HG03439 (cell line): ENCODE results near the gene SLC38A2.
A peak's percentile ranks its signal among the peaks of the same experiment; 100 is the strongest.
"Not testable (repeated sequence)": the region's sequence is repeated elsewhere in the genome, so short reads cannot be mapped to it uniquely, and the experiment has no call there.

Experiments
- ATAC-seq: cut with Tn5 transposase; IDR thresholded peaks from one replicate; pipeline ENCODE4 v1.9.1; 2021; ENCODE audit warnings: mild to moderate bottlenecking, moderate library complexity; ENCODE audit not compliant: unreplicated experiment

SLC38A2 gene

DNA sequence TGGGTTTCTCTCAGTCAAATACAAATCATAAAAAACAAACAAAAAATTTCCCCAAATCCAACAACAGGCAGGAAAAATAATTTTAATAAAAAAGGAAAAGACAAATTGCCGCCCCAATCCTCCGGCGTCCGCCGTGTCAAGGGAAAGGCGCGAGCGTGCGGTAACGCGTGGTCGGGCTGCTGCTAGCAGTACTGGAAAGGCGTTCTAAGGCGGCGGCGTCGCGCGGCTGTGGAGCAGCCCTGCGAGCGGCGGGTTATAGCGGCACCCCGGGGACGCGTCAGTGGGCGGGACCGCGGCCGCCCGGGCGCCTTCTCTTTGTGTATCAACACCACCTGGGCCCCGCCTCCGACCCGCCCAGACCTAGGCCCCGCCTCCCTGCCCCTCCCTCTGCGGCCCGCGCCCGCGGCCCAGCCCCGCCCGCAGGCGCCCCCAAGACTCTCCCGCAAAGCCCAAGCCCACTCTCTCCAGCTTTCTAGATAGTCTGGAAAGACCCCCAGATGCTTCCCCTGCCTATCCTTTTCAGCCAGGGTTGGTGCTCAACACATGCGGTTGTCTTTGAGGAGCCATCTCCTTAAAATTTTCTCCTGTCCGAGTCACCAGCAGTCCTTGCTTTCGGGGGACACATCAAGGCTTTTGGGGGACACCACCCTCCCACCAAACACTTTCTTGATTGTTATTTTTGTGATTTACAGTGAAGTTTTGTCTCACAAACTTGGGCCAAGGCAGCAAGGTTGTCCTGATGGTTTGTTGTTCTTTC lies at the start of gene SLC38A2:
Gene SLC38A2 (minus strand): TSS at position 230 of the 757 bp plus-strand sequence. CDS start 1,480 bp downstream, outside the sequence.
- peak; percentile 82 for ATAC-seq

DNA sequence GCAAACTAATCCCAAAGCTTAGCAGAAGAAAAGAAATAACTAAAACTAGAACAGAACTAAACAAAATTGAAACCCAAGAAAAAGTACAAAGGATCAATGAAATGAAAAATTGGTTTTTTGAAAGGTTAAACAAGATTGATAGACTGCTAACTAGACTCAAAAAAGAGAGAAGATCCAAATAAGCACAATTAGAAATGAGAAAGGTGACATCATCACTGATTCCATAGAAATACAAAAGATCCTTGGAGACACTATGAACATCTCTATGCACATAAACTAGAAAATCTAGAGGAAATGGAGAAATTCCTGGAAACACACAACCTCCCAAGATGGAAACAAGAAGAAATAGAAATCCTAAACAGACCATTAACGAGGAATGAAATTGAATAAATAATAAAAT lies 47.1 kb upstream of the SLC38A2 start:
- no peak for ATAC-seq

DNA sequence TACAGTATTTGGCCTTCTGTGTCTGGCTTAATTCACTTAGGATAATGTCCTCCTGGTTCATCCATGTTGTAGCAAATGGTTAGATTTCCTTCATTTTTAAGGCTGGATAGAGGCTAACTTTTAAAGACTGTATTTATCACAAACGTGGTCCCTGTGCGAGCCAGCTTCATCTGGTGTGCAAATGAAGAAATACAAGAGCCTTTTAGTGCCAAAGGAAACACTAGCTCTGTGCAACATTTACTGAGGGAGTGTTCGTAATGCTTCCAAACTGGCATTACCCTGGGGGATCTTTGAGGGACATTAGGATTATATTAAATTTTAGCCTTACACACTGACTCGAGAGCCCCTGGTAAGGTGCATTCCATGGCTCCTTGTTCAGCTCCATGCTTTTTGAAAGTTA lies 43.0 kb upstream of the SLC38A2 start:
- ATAC-seq, result no peak

DNA sequence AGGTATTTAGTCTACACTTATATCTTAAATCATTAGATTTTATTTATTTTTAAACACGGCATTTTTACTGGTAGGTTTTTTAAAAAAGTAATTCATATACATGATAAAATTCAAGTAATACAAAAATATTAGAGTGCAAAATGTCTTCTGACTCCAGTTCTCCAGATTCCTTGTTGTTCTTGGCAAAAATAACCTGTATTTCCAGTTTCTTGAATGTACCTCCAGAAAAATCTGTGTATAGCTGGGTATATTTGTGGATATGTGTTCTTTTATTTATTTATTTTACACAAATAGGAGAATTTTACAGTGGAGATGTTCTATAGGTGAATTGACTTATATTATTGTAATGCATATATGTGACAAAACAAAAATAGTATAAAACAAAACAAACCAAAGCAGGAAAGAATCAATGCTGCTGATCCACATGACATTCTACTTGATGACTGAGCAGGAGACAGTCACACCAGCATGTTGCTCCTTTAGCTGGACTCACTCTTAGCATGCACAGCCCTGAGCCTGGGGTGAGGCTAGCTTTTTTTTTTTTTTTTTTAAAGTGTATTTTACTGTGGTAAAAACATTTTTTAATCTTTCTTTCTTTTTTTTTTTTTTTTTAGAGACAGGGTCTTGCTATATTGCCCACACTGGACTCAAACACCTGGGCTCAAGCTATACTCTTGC lies 42.2 kb upstream of the SLC38A2 start:
- ATAC-seq, result no peak

DNA sequence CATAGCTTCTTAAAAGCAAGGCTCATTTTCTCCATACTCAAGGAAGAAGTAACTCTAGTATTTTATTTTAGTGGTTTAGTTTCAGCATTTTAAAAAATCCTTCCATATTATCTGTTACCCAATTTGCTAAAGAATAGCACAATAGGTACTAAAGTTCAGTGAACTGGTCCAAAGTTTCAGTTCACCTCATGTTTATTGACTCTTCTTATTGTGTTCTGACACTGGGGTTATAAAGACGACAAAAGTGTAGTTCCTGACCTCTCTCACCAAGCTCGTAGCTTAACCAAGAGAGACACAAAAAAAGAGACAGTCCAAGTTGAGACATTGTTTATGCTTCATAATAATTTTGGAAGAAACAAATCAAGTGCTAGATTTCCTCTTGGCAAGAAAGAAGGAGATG lies 40.8 kb upstream of the SLC38A2 start:
- no peak for ATAC-seq

DNA sequence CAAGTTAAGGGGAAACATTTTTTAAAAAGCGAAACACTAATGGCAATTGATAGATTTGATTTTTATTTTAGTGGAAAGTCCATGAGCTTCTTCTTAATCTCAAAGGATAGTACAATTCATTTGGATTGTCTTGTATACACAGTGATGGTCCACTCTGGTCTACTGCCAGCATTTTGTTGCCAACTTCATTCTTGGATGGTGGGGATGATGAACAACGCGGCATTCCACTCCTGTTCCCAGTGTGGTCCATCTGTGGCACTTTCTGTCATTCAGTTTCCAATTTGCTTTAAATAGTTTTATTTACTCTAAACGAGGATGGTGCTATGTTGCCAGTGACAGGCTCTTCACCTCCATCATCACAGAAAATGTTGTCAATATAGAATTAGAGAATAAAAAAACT lies 40.3 kb upstream of the SLC38A2 start:
- ATAC-seq, result no peak

DNA sequence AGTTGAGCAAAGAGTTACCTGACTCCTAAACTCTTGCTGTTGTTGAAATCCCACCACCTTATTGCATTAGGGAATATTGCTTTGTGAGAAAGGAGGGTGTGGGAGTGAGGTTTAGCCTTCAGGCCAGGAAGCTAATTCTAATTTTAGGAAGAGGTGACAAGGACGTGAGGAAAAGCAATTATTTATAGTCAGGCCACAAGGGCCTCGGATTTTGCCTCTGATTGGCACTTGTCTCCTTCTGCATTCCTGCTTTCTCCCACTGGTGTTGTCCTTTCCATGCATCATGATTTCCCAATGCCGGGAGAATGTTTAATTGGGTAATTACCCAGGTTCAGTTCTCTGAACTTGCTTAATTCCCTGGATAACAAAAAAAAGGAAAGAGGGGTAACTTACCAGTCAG lies 37.9 kb upstream of the SLC38A2 start:
- ATAC-seq, result no peak

DNA sequence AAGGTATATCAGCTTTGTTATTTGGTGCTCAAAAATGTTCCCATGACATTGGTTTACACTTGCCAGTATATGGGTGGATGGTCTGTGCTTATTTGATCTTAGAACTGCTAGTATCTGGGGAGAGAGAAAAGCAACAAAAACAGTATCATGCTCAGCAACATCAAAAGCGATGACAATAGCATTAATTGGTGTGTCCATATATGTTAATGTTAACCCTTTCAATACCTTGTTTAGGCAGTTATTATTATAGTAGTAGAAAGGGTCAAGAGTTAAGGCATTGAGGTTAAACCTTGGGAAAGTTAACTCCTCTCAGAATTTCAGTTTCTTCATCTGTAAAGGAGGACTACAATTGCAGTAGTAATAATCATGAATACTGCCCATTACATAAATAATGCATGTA lies 37.4 kb upstream of the SLC38A2 start:
- no peak for ATAC-seq

DNA sequence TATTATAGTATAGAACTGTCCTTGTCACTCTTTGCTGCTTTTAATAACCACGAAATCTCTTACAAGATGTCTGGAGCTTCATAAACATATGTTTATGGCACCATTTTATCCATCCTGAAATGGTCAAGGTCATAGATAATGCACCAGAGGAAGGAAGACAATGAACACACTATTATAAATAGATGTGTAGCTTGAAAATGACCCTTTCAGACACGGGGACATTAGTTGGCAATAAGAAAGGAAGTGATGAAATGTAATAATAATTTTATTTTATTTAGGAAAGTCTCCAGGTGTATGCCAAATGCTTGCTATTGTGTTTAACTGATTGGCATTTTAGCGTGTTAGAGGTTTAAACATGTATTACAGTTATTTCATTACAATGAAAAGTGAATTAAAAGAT lies 36.8 kb upstream of the SLC38A2 start:
- ATAC-seq, result no peak

DNA sequence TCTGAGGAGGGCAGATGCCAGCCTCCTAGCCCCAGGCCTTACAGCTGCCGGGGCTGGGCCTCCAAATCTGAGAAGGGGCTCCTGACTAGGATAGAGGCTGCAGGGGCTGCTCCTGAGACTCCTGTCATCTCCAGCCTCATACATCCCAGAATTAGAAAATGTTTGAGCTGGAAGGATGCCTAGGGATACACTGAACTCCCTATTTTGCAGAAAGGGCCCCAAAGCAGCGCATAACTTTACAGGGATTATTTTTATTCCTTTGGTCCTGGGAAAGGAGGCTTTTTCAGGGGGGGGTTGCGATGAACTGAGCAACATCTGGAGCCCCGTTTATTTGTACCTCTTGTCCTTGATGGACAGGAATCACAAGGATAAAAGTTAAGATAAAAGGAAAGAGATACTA lies 35.9 kb upstream of the SLC38A2 start:
- ATAC-seq, result no peak

DNA sequence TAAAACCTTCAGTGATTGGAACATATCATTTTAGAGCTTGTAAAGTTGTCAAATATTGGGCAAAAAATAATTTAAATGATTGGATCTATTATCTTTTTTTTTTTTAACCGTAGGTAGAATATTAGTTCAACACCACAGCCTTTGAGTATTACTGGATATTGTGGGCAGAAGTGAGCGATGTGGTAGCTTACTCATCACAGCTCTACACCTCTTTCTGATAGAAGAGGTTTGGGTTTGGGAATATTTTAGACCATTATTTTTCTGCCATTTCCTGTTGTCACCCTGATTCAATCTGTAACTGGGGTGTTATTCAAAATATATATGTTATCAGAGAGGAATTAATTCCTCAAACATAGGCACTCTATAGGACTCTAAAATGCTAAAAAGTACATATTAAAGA lies 34.8 kb upstream of the SLC38A2 start:
- no peak for ATAC-seq

DNA sequence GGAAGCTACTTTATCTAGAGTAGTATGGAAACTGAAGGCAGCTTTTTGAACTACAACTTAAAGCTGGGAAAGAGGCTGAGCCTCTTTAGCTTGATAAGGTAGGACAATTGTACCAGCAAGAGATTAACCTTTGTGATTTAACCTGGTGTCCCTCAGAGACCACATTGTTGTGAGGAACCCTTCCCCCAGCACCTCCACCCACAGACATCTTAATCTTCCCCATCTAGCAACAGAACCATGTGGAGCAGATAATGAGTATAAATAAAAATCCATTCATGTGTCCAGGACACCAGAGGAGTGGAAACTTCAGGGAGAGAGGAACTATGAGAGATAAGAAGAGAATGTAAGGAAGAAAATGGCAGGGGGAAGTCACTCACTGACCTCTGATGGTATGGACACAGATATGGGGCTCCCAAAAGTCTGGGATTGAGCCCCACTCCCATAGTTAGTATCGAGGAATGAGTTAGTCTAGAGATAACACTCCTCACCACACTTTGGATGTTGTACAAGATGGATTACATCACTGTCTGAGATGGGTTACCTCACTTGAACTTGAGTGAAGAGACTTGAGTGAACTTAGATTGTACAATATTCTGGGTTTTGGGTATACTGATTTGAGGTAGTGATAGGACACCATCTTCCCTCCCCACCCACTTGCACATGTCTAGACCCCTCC lies 33.9 kb upstream of the SLC38A2 start:
- ATAC-seq, result no peak

DNA sequence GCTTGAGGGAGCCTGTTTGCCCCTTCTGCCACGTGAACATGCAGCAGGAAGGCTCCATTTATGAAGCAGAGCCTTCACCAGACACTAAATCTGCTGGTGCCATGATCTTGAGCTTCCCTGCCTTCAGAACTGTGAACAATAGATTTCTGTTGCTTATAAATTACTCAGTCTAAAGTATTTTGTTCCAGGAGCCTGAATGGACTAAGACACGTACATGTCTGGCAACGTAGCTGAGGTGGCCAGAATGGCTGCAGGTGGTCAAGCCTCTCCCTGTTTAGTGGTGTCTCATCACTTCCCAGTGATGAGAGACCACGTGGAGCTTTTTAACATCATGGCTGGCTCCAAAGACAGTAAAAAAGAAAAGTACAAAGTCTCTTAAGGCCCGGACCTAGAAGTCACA lies 32.2 kb upstream of the SLC38A2 start:
- ATAC-seq, result no peak

DNA sequence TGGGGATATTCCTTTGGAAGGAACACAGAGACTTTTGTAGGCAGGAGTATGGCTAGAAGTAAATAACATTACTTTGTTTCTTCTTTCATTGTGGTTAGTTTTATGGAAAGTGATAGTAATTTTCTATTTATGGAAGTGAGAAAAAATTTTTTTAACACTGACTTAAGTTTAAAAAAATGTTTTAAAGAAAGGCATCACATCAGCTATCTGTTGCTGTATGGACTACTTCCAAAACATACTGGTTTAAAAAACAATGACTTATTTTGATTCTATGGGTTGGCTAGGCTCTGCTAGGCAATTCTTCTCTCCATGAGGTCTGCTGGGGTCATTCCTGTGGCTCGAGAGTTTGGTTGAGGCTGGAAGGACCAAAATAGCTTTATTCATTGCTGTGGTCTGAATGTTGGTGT lies 31.7 kb upstream of the SLC38A2 start:
- ATAC-seq, result no peak

DNA sequence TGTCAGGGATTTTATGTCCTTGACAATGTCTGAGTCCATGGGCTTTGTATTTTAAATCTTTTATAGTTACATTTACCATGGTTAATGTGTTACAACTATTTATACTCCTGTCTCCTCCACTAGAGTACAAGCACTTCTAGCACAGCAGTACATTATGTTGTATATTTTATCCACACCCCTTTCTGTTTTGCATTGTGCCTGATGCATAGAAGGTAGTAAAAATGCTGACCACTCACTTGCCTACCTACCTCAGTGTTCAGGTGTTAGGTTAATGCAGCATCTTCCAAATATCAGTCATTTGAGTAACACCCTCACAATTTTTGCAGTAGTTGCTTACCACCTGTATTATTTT lies 31.1 kb upstream of the SLC38A2 start:
- ATAC-seq, result no peak

DNA sequence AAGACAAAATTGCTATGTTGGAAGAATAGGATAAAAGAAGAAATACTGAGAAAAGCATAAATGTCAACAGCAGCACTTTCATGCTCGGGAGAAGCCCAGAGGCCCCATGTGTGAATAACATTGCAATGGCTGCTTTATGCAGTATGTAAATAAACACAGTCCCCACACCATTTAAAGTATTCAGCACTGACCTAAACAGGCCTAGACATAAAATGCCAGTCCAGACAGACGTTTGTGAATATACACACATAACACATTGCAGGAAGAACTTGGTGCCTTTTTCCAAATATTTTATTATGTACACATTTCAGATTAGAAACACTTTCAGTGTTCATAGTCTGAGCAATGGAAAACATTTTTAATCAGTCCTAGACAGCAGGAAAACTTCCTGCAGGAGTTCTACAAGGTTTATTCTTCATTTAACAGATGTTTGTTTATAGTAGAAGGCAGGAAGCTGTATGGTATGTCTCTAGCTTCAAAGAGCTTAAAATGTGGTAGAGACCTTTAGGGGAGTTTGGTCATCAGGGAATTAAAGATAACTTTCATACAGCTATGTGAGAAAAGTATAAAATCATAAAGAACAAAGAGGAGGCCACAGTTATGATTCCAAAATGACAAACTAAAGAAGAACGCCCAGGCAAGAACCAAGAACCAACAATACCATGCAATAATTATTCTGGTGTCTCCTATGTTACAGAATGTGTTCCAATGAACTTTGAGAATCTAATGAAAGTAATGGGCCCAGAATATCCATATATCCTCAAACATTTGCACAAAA lies 30.6 kb upstream of the SLC38A2 start:
- no peak for ATAC-seq

DNA sequence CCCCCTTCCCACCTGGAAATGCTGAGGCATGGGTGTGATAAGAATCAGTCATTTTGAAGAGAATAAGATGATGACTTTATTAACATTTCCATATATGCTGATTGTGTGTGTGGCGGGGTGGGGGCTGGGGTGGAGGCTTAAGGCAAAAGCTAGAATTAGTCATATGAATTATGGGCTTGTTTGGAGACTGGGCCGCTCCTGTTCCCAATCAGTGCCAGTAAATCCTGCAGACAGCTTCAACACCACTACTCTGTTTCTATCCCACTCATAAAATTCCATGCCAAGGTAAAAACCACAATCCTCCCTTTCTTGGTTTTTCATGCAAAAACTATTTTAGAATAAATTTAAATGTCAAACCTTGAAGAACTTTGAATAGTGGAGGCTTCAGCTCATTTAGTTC lies 29.9 kb upstream of the SLC38A2 start:
- no peak for ATAC-seq

DNA sequence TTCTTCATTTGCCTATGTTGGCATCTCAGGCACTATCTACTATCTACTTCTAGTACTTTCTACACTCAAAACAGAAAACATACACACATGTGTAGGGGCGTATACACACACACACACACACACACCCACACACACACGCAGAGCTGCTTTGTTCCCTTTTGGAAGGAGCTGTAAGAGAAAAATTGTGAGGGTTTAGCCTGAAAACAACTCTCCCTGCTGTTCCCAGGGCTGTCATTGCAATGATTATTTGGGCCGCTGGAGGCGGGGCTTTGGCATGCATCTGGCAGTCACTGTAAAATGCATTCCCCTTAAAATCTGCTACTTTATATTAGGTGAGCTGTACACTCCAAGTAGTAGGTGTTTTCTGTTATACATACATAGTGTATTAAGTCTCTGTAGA lies 29.1 kb upstream of the SLC38A2 start:
- no peak for ATAC-seq

DNA sequence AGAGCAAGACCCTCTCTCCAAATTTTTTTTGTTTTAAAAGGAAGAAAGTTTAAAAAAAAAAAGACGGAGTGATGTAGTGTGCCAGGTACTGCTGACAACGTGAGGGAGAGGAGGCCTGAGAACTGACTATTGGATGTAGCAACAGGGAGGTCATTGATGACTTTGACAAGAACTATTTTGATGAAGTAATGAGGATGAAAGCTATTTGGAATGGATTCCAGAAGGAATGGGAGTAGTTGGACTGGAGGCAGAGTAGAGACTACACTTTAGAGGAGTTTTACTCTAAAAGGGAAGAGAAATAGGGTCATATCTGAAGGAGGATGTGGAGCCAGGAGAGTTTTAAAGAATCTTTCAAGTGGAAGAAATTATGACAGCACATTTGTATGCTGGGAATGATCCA lies 27.8 kb upstream of the SLC38A2 start:
- no peak for ATAC-seq

DNA sequence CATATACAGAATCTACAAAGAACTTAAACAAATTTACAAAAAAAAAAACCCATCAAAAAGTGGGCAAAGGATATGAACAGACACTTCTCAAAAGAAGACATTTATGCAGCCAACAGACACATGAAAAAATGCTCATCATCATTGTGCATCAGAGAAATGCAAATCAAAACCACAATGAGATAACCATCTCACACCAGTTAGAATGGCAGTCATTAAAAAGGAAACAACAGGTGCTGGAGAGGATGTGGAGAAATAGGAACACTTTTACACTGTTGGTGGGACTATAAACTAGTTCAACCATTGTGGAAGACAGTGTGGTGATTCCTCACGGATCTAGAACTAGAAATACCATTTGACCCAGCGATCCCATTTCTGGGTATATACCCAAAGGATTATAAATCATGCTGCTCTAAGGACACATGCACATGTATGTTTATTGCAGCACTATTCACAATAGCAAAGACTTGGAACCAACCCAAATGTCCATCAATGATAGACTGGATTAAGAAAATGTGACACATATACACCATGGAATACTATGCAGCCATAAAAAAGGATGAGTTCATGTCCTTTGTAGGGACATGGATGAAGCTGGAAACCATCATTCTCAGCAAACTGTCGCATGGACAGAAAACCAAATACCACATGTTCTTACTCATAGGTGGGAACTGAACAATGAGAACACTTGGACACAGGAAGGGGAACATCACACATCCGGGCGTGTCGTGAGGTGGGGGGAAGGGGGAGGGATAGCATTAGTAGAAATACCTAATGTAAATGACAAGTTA lies 27.1 kb upstream of the SLC38A2 start:
- ATAC-seq, result not testable (repeated sequence)

DNA sequence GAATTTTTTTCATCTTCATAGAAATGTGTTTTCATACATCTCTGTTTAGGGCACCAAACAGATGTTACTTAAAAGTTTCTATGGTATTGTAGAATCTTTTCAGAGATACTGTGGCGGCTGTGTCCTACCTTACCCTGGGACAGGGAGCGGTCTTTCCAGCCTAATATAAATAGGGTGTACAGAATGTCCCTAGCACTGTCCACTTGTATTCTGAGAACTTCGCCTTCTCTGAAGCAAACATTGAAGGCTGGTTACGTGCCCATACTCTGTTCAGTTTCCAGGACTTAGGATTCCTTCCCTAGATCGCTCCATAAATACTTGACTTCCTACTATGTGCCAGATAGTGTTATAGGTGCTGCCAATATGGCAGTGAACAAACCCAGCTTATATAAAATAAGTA lies 24.3 kb upstream of the SLC38A2 start:
- no peak for ATAC-seq
